Loucy (cell line): Measurements from ENCODE around the gene RAF1.
"Not testable (repeated sequence)": the region's sequence is repeated elsewhere in the genome, so short reads cannot be mapped to it uniquely, and the experiment has no call there.

Experiments used
- H2AFZ ChIP-seq: fragments of 200-600 bp; sonication (generic); 2 replicates; pipeline ENCODE4 v1.6.0; 2016; ENCODE audit warnings: antibody characterized with exemption, mild to moderate bottlenecking, low read length, moderate library complexity
- H3F3A ChIP-seq: fragments of 200-600 bp; 2 replicates; pipeline ENCODE4 v1.6.0; 2016; ENCODE audit warnings: antibody characterized with exemption, low read depth, mild to moderate bottlenecking
- H3K27me3 ChIP-seq: fragments of 200-600 bp; sonication (generic); 2 replicates; pipeline ENCODE4 v1.6.1; 2014; ENCODE audit warnings: low read length, mild to moderate bottlenecking; ENCODE audit not compliant: insufficient read depth, poor library complexity, severe bottlenecking
- H3K36me3 ChIP-seq: fragments of 200-600 bp; sonication (generic); 2 replicates; pipeline ENCODE4 v1.6.1; 2016; ENCODE audit warnings: low read length; ENCODE audit not compliant: insufficient read depth
- H3K4me1 ChIP-seq: fragments of 200-600 bp; sonication (generic); 2 replicates; pipeline ENCODE4 v1.5.1; 2014; ENCODE audit warnings: low read length, mild to moderate bottlenecking; ENCODE audit not compliant: insufficient read depth, poor library complexity, severe bottlenecking
- H3K4me2 ChIP-seq: fragments of 200-600 bp; sonication (generic); 2 replicates; pipeline ENCODE4 v1.6.0; 2014; ENCODE audit warnings: antibody characterized with exemption, low read length, low read depth, mild to moderate bottlenecking; ENCODE audit not compliant: poor library complexity, severe bottlenecking
- H3K4me3 ChIP-seq: fragments of 200-600 bp; sonication (generic); 2 replicates; pipeline ENCODE4 v1.5.1; 2014; ENCODE audit warnings: low read length, mild to moderate bottlenecking, mixed read lengths; ENCODE audit not compliant: poor library complexity, severe bottlenecking
- H3K79me2 ChIP-seq: fragments of 200-600 bp; sonication (generic); 2 replicates; pipeline ENCODE4 v1.6.1; 2014; ENCODE audit warnings: low read length; ENCODE audit not compliant: insufficient read depth
- H3K9ac ChIP-seq: fragments of 200-600 bp; sonication (generic); 2 replicates; pipeline ENCODE4 v1.6.0; 2014; ENCODE audit warnings: mild to moderate bottlenecking, low read depth, low read length, moderate library complexity; ENCODE audit not compliant: poor library complexity, severe bottlenecking
- H3K9me2 ChIP-seq: fragments of 200-600 bp; sonication (generic); replicated peaks from 2 replicates; pipeline ENCODE4 v1.6.1; 2016; ENCODE audit warnings: low read depth, low read length, mixed read lengths
- H3K9me3 ChIP-seq: fragments of 200-600 bp; sonication (generic); 2 replicates; pipeline ENCODE4 v1.6.1; 2014; ENCODE audit warnings: mild to moderate bottlenecking, antibody characterized with exemption, low read length, low read depth; ENCODE audit not compliant: insufficient read depth
- H4K20me1 ChIP-seq: fragments of 200-600 bp; sonication (generic); 2 replicates; pipeline ENCODE4 v1.6.0; 2014; ENCODE audit warnings: antibody characterized with exemption, low read length, mild to moderate bottlenecking; ENCODE audit not compliant: insufficient read depth, poor library complexity, severe bottlenecking
- EZH2phosphoT487 ChIP-seq: fragments of 200-600 bp; IDR thresholded peaks from 2 replicates; pipeline ENCODE4 v1.6.1; 2018; ENCODE audit warnings: antibody characterized with exemption, mild to moderate bottlenecking, moderate library complexity, borderline replicate concordance
- TF ChIP-seq, protein P1 (sequence below): fragments of 200-600 bp; sonication (generic); conservative IDR thresholded peaks from 2 replicates; pipeline ENCODE4 v1.5.1; 2014; ENCODE audit warnings: mild to moderate bottlenecking, antibody characterized with exemption, low read length

The RAF1 gene

DNA sequence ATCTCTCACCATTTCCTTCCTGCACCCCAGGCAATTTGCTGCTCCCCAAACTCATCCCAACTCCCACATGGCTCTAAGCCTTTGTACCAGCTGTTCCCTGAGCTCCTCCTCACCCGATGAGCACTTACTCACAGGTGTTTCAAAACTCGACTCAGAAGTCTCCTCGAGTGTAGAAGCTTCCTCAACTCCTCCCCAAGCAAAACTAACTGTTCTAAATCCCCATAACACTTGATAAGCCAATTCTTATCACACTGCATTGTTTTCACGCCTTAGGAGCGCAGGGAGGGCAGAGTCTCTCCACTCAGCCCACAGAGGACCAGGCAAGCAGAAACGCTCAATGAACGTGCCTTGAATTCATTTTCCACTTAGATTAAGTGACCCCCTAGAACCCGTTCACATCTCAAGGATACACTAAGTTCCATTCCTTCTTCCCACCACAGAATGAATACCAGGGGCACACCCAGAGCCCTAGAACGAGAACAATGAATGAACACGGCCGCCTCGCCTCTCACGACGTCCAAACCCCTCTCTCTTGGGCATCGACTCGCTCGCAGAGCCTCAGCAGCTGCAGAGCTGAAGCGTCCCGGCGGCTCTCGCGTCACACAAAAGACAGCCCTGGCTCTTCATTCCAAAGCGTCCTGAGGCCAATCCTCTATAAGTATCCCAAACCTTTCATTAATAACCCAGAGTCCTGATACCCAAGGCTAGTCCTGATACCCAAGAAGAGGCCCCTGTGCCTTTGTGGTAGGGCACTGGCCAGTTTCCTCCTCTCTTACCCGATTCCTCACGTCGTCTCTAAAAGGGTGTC is 1.1 kb downstream of the RAF1 start:
- Histone ChIP-seq H3K79me2 (peaks cover 61% of the 10 kb centered on the region), H3K9me3 (no peaks in the 10 kb centered on the region), H3K4me2 (peak overlapping the region; percentile 91), H4K20me1 (peaks cover 41% of the 10 kb centered on the region), H2AFZ (peak overlapping the region; percentile 96; the same call in 1 of the 2 replicates), H3K9me2 (no peaks in the 10 kb centered on the region), H3K27me3 (peaks cover 6% of the 10 kb centered on the region), H3K4me1 (peaks cover 29% of the 10 kb centered on the region), H3F3A (no peaks in the 10 kb centered on the region), H3K9ac (peak overlapping the region; percentile 97), H3K4me3 (peak overlapping the region; percentile 86), H3K36me3 (no peaks in the 10 kb centered on the region)
- TF ChIP-seq EZH2phosphoT487 = no peak
- TF ChIP-seq, protein P1, sequence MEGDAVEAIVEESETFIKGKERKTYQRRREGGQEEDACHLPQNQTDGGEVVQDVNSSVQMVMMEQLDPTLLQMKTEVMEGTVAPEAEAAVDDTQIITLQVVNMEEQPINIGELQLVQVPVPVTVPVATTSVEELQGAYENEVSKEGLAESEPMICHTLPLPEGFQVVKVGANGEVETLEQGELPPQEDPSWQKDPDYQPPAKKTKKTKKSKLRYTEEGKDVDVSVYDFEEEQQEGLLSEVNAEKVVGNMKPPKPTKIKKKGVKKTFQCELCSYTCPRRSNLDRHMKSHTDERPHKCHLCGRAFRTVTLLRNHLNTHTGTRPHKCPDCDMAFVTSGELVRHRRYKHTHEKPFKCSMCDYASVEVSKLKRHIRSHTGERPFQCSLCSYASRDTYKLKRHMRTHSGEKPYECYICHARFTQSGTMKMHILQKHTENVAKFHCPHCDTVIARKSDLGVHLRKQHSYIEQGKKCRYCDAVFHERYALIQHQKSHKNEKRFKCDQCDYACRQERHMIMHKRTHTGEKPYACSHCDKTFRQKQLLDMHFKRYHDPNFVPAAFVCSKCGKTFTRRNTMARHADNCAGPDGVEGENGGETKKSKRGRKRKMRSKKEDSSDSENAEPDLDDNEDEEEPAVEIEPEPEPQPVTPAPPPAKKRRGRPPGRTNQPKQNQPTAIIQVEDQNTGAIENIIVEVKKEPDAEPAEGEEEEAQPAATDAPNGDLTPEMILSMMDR = no peak

DNA sequence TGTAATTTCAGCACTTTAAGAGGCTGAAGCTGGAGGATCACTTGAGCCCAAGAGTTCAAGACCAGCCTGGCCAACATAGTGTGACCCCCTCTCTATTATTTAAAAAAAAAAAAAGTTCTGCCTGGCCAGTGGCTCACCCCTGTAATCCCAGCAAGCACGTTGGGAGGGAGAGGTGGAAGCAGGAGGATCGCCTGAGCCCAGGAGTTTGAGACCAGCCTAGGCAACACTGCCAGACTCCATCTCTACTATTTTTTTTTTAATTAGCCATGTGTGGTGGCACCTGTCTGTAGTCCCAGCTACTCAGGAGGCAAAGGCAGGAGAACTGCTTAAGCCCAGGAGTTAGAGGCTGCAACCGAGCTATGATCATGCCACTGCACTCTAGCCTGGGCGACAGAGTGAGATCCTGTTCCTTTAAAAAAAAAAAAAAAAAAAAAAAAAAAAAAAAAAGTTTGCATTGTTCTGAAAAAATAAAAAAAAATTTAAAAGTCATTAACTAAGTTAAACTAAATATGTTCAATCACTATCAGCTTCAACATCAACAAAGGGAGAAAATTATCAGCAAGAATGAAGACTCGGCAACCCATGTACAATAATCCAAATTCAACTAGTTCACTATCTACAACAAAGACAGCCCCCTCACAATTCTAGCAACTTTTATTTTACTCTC is 1.9 kb downstream of the RAF1 start:
- Histone ChIP-seq H3K4me2 (peak overlapping the region; percentile 91), H3K9me2 (no peaks in the 10 kb centered on the region), H4K20me1 (peaks cover 49% of the 10 kb centered on the region), H2AFZ (no peak overlapping the region), H3K9me3 (no peaks in the 10 kb centered on the region), H3K36me3 (no peaks in the 10 kb centered on the region), H3K4me3 (peak overlapping the region; percentile 86), H3K79me2 (peaks cover 69% of the 10 kb centered on the region), H3K27me3 (peaks cover 6% of the 10 kb centered on the region), H3K4me1 (peaks cover 31% of the 10 kb centered on the region), H3F3A (no peaks in the 10 kb centered on the region), H3K9ac (peak overlapping the region; percentile 97)
- no peak for TF ChIP-seq EZH2phosphoT487
- TF ChIP-seq, protein P1 = no peak

DNA sequence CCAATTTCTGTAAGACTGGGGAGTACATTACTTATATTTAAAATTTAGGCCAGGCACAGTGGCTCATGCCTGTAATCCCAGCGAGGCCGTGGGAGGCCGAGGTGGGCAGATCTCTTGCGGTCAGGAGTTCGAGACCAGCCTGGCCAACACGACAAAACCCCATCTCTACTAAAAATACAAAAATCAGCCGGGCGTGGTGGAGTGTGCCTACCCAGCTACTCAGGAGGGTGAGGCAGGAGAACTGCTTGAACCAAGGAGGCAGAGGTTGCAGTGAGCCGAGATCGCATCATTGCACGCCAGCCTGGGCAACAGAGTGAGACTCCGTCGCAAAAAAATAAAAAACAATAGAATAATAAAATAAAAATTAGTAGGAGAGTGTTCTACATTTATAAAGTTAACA is 2.5 kb downstream of the RAF1 start:
- H3K4me1 ChIP-seq = peaks cover 38% of the 10 kb centered on the region
- not testable (repeated sequence) for H3K9me2 ChIP-seq, H3K27me3 ChIP-seq, H3K36me3 ChIP-seq, H3F3A ChIP-seq, H3K9me3 ChIP-seq, H2AFZ ChIP-seq
- peak overlapping the region; percentile 91 for H3K4me2 ChIP-seq
- H3K4me3 ChIP-seq = peak overlapping the region; percentile 86
- H4K20me1 ChIP-seq = peaks cover 56% of the 10 kb centered on the region
- peaks cover 75% of the 10 kb centered on the region for H3K79me2 ChIP-seq
- H3K9ac ChIP-seq = peak overlapping the region; percentile 97
